Activated CD8-positive, alpha-beta memory T cell treated with anti-CD3 and anti-CD28 coated beads, Interleukin-2, amount 50 U/mL, for 48 hours (primary cell): Measurements from ENCODE around the gene GLI2.

Experiments
- DNase-seq: peaks from one replicate; pipeline ENCODE4 v3.0.0-alpha.2; 2020

Gene GLI2

GRCh38 chr2:120759543-120760331, 24.1 kb downstream of the GLI2 start:
- no peak for DNase-seq

- DNase-seq, result no peak
Measured at GRCh38 chr2:120760446-120761135, 24.9 kb downstream of the GLI2 start.

GRCh38 chr2:120761164-120761861, 25.6 kb downstream of the GLI2 start:
- DNase-seq, result no peak

GRCh38 chr2:120761911-120762310, 26.2 kb downstream of the GLI2 start:
- no peak for DNase-seq

- no peak for DNase-seq
Measured at GRCh38 chr2:120762341-120763061, 26.8 kb downstream of the GLI2 start.

- no peak for DNase-seq
Measured at GRCh38 chr2:120763508-120763907, 27.8 kb downstream of the GLI2 start.

- DNase-seq, result no peak
Measured at GRCh38 chr2:120763931-120764330, 28.3 kb downstream of the GLI2 start.

GRCh38 chr2:120764492-120764891, 28.8 kb downstream of the GLI2 start:
- DNase-seq, result no peak

GRCh38 chr2:120764991-120765677, 29.5 kb downstream of the GLI2 start:
- no peak for DNase-seq

- DNase-seq, result no peak
Measured at GRCh38 chr2:120765678-120766469, 30.2 kb downstream of the GLI2 start.

GRCh38 chr2:120766470-120767351, 31.0 kb downstream of the GLI2 start:
- DNase-seq, result no peak

- DNase-seq, result no peak
Measured at GRCh38 chr2:120767486-120768005, 31.9 kb downstream of the GLI2 start.

- no peak for DNase-seq
Measured at GRCh38 chr2:120768112-120769048, 32.7 kb downstream of the GLI2 start.

- no peak for DNase-seq
Measured at GRCh38 chr2:120769076-120769786, 33.6 kb downstream of the GLI2 start.

- DNase-seq, result no peak
Measured at GRCh38 chr2:120769787-120770120, 34.1 kb downstream of the GLI2 start.

- no peak for DNase-seq
Measured at GRCh38 chr2:120770176-120770575, 34.5 kb downstream of the GLI2 start.

GRCh38 chr2:120770641-120771040, 35.0 kb downstream of the GLI2 start:
- no peak for DNase-seq

- DNase-seq, result no peak
Measured at GRCh38 chr2:120771111-120771780, 35.6 kb downstream of the GLI2 start.
